GM21717 (cell line): ENCODE data around the gene ZHX3.
"Not testable (repeated sequence)": the region's sequence is repeated elsewhere in the genome, so short reads cannot be mapped to it uniquely, and the experiment has no call there.

Experiments used
- ATAC-seq: cut with Tn5 transposase; IDR thresholded peaks from one replicate; pipeline ENCODE4 v1.9.1; 2021; ENCODE audit warnings: mild to moderate bottlenecking, moderate library complexity; ENCODE audit not compliant: unreplicated experiment

Gene ZHX3

GRCh38 chr20:41139227-41140093 lies 178.1 kb downstream of the ZHX3 start:
- ATAC-seq, result no peak

- no peak for ATAC-seq
Observed at GRCh38 chr20:41138475-41139226, 178.9 kb downstream of the ZHX3 start.

GRCh38 chr20:41137614-41138474 lies 179.7 kb downstream of the ZHX3 start:
- ATAC-seq, result peak; percentile 11

GRCh38 chr20:41136680-41137613 lies 180.6 kb downstream of the ZHX3 start, which contains the start of gene PLCG1:
Gene PLCG1 (plus strand): TSS chr20:41137543. CDS start chr20:41137642, 99 bp downstream.
- ATAC-seq, result peak; percentile 48

- ATAC-seq, result no peak
Observed at GRCh38 chr20:41135888-41136679, 181.4 kb downstream of the ZHX3 start.

- no peak for ATAC-seq
Observed at GRCh38 chr20:41135187-41135887, 182.2 kb downstream of the ZHX3 start.

- ATAC-seq, result no peak
Observed at GRCh38 chr20:41134362-41135186, 183.0 kb downstream of the ZHX3 start.

GRCh38 chr20:41133709-41134361 lies 183.7 kb downstream of the ZHX3 start:
- ATAC-seq, result peak; percentile 47

- ATAC-seq, result not testable (repeated sequence)
Observed at GRCh38 chr20:41132388-41132775, 185.1 kb downstream of the ZHX3 start.

- ATAC-seq, result peak; percentile 40
Observed at GRCh38 chr20:41131594-41132387, 185.7 kb downstream of the ZHX3 start.
